Ishikawa (cell line): Measurements from ENCODE around the gene SELENOM.

Experiments
- CEBPB ChIP-seq: IDR thresholded peaks from 2 replicates; pipeline ENCODE4 v1.6.1; 2012
- CREB1 ChIP-seq: IDR thresholded peaks from 2 replicates; pipeline ENCODE4 v1.6.1; 2012; ENCODE audit warnings: low read depth
- EGR1 ChIP-seq: IDR thresholded peaks from 2 replicates; pipeline ENCODE4 v1.6.1; 2012
- EP300 ChIP-seq: IDR thresholded peaks from 2 replicates; pipeline ENCODE4 v1.6.1; 2012; ENCODE audit warnings: borderline replicate concordance
- FOXM1 ChIP-seq: IDR thresholded peaks from 2 replicates; pipeline ENCODE4 v1.6.1; 2012; ENCODE audit warnings: low read depth, borderline replicate concordance
- MAX ChIP-seq: IDR thresholded peaks from 2 replicates; pipeline ENCODE4 v1.6.1; 2012
- NFIC ChIP-seq: IDR thresholded peaks from 2 replicates; pipeline ENCODE4 v1.6.1; 2012
- RAD21 ChIP-seq: IDR thresholded peaks from 2 replicates; pipeline ENCODE4 v1.6.1; 2012; ENCODE audit warnings: low read depth
- TAF1 ChIP-seq: IDR thresholded peaks from 2 replicates; pipeline ENCODE4 v1.6.1; 2012; ENCODE audit warnings: low read depth, mild to moderate bottlenecking
- TCF12 ChIP-seq: IDR thresholded peaks from 2 replicates; pipeline ENCODE4 v1.6.1; 2012; ENCODE audit warnings: low read depth
- TEAD4 ChIP-seq: IDR thresholded peaks from 2 replicates; pipeline ENCODE4 v1.6.1; 2012
- USF1 ChIP-seq: IDR thresholded peaks from 2 replicates; pipeline ENCODE4 v1.6.1; 2012
- YY1 ChIP-seq: IDR thresholded peaks from 2 replicates; pipeline ENCODE4 v1.6.1; 2012; ENCODE audit warnings: low read depth
- ZBTB7A ChIP-seq: IDR thresholded peaks from 2 replicates; pipeline ENCODE4 v1.6.1; 2012; ENCODE audit warnings: low read depth
- TF ChIP-seq, protein P1 (sequence below): IDR thresholded peaks from 2 replicates; pipeline ENCODE4 v1.6.1; 2012; ENCODE audit warnings: low read depth, mild to moderate bottlenecking

Gene SELENOM

DNA sequence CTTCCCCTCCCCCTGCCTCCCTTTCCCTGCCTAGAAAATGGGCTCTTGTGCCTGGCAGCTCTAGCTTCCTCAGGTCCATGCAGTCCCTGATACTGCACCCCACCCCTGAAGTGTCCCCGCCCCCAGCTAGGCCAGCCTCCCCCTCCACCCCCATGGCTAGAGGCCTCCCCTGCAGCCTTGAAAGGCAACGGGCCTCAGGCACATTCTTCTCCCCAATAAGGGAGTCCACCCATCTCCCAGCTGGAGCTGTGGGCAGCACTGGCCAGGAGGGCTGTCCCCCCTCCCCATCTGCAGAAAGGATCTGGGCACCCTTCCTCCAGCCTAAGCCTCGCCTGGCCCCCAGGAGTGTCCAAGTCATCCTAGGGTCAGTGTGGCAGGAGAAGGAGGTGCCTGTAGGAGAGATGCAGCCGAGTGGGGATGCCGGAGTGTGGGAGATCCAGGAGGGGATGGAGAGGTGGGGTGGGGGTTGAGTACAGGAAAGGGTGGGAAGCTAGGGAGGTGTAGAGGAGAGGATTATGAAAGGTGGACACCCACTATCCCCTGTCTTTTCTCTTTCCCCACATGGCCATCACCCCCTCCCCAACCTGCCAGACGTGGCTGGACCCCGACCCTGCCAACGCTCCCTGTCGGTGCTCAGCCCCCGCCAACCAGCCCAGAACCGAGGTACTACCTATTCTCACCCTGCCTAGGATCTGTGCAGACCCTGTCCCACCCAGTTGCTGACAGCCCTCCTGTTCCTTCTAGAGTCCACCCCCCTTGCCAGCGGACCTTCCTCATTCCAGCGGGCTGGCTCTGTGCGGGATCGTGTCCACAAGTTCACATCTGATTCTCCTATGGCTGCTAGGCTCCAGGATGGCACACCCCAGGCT is 16.9 kb downstream of the SELENOM start:
- TF ChIP-seq FOXM1 (no peak), ZBTB7A (no peak), TAF1 (no peak), CREB1 (no peak), TCF12 (no peak), TEAD4 (no peak), EP300 (no peak), MAX (no peak), USF1 (no peak), CEBPB (no peak), EGR1 (no peak), NFIC (no peak)
- TF ChIP-seq, protein P1, sequence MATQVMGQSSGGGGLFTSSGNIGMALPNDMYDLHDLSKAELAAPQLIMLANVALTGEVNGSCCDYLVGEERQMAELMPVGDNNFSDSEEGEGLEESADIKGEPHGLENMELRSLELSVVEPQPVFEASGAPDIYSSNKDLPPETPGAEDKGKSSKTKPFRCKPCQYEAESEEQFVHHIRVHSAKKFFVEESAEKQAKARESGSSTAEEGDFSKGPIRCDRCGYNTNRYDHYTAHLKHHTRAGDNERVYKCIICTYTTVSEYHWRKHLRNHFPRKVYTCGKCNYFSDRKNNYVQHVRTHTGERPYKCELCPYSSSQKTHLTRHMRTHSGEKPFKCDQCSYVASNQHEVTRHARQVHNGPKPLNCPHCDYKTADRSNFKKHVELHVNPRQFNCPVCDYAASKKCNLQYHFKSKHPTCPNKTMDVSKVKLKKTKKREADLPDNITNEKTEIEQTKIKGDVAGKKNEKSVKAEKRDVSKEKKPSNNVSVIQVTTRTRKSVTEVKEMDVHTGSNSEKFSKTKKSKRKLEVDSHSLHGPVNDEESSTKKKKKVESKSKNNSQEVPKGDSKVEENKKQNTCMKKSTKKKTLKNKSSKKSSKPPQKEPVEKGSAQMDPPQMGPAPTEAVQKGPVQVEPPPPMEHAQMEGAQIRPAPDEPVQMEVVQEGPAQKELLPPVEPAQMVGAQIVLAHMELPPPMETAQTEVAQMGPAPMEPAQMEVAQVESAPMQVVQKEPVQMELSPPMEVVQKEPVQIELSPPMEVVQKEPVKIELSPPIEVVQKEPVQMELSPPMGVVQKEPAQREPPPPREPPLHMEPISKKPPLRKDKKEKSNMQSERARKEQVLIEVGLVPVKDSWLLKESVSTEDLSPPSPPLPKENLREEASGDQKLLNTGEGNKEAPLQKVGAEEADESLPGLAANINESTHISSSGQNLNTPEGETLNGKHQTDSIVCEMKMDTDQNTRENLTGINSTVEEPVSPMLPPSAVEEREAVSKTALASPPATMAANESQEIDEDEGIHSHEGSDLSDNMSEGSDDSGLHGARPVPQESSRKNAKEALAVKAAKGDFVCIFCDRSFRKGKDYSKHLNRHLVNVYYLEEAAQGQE, result no peak

DNA sequence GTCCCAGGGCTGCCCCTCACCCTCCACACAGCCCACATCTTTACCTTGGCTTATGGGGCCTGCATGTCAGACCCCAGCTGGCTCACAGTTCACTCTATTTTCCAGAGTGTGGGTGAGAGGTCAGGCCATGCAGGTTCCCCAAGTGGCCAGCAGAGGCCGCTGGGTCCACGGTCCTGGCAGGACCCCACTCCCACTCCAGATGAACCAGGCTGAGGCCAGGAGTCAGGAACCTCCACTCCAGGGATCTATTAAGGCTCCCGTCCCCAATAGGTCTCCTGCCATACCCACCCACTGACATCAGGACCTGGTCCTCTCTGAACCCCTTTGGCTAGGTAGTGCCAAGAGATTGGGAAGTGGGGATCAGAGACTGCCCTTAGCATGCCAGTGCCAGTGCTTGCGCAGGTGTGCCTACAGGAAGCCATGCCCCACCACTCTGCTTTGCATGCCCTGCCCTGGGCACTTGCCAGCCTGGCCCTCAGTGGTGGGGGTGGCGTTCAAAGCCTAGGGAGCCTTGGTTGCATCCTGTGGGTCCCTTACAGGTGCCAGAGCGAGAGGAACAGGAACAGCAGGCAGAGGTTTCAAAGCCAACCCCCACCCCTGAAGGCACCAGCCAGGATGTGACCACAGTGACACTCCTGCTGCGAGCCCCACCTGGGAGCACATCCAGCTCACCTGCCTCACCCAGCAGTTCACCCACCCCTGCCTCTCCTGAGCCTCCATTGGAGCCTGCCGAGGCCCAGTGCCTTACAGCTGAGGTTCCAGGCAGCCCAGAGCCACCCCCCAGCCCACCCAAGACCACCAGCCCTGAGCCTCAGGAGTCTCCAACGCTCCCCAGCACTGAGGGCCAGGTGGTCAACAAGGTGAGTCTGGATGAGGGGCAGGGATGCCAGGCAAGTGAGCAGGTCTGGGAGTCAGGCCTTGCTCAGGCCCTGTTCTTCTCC is 17.9 kb downstream of the SELENOM start:
- TF ChIP-seq TAF1, result no peak
- peak; percentile 74 for TF ChIP-seq RAD21

GRCh38 chr22:31088233-31088986 is 19.0 kb downstream of the SELENOM start:
- TF ChIP-seq RAD21, result no peak
- TF ChIP-seq FOXM1, result no peak
- no peak for TF ChIP-seq EP300
- TF ChIP-seq, protein P1, result no peak
- no peak for TF ChIP-seq MAX
- TF ChIP-seq USF1, result no peak
- no peak for TF ChIP-seq EGR1
- no peak for TF ChIP-seq YY1
- no peak for TF ChIP-seq TAF1
- no peak for TF ChIP-seq TCF12
- no peak for TF ChIP-seq NFIC
- no peak for TF ChIP-seq ZBTB7A
- TF ChIP-seq TEAD4, result no peak
- no peak for TF ChIP-seq CREB1
- no peak for TF ChIP-seq CEBPB

DNA sequence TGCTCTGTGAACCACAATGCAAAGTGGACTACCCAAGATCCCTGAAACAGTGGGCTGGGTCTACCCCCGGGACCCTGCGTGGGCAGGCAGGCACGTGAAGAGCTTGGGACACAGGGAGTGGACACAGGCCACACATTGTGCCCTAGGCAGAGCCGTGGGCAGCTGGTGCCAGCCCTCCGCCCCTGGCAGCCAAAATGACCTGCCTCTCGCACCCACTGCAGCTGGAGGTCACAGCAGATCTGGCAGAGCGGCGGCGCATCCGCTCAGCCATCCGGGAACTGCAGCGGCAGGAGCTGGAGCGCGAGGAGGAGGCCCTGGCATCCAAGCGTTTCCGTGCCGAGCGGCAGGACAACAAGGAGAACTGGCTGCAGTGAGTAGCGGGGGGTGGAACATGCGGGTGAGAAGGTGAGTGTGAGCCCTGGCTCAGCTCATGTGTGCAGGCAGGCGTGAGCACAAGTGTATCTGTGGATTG is 19.6 kb downstream of the SELENOM start:
- TF ChIP-seq NFIC (no peak), YY1 (no peak), CEBPB (no peak), USF1 (no peak), EGR1 (no peak), RAD21 (no peak), TCF12 (no peak), CREB1 (no peak), TEAD4 (no peak), FOXM1 (no peak), MAX (no peak), TAF1 (no peak), EP300 (no peak), ZBTB7A (no peak)
- TF ChIP-seq, protein P1, result no peak
